Measurements from ENCODE around the gene FANCD2.

- TF ChIP-seq CTCF (IDR thresholded peaks at IDR 0.05) (no peak), ZFX (IDR thresholded peaks at IDR 0.05; ENCODE audit: borderline replicate concordance) (no peak)
Measured at GRCh38 chr3:10088256-10088655, 62.0 kb downstream of the FANCD2 start.
